Keratinocyte (primary cell): ENCODE results near the gene CASKIN2. TPM values are rescaled to one million over a fixed set of nuclear protein-coding genes. Genes with fewer than 3 reads are reported as not detected.

Experiments
- DNase-seq: peaks from one replicate; pipeline ENCODE4 v3.0.0-alpha.2; 2011; ENCODE audit warnings: low read depth, missing footprints, low spot score
- FAIRE-seq: peaks from 2 replicates; lab custom pipeline; 2011; peaks lifted over from hg19 to GRCh38; lab: Jason Lieb, UNC
- H2AFZ ChIP-seq: 2 replicates; pipeline ENCODE4 v1.6.0; 2012; ENCODE audit warnings: low read length, control low read depth, inconsistent platforms; ENCODE audit not compliant: control insufficient read depth
- H3K27ac ChIP-seq: 2 replicates; pipeline ENCODE4 v1.5.1; 2011; ENCODE audit warnings: low read length; ENCODE audit not compliant: control insufficient read depth, insufficient read depth
- H3K27me3 ChIP-seq: 3 replicates; pipeline ENCODE4 v1.6.0; 2011; ENCODE audit warnings: low read length; ENCODE audit not compliant: control insufficient read depth, insufficient read depth; ENCODE audit errors: extremely low read depth
- H3K36me3 ChIP-seq, 2 experiments: 2 replicates in 1 of 2; 3 replicates in 1 of 2; pipeline ENCODE4 v1.5.1; 2011; ENCODE audit warnings: low read length in 2 of 2, mild to moderate bottlenecking in 1 of 2; ENCODE audit not compliant: control insufficient read depth in 2 of 2, insufficient read depth in 2 of 2; ENCODE audit errors: extremely low read depth in 1 of 2
- H3K4me1 ChIP-seq: 3 replicates; pipeline ENCODE4 v1.5.1; 2011; ENCODE audit warnings: low read length; ENCODE audit not compliant: control insufficient read depth, insufficient read depth; ENCODE audit errors: extremely low read depth
- H3K4me2 ChIP-seq: 3 replicates; pipeline ENCODE4 v1.6.0; 2011; ENCODE audit warnings: low read depth, low read length; ENCODE audit not compliant: control insufficient read depth, insufficient read depth; ENCODE audit errors: extremely low read depth
- H3K4me3 ChIP-seq, 3 experiments: fragments of 200-600 bp in 1 of 3; sonication (generic) in 1 of 3; 2 replicates in 2 of 3; 3 replicates in 1 of 3; pipeline ENCODE4 v1.5.1; 2011 to 2016; ENCODE audit warnings: low read length in 3 of 3, mild to moderate bottlenecking in 3 of 3, control low read depth in 2 of 3, inconsistent platforms in 1 of 3, low read depth in 1 of 3, mixed read lengths in 1 of 3, mixed run types in 1 of 3, moderate library complexity in 1 of 3; ENCODE audit not compliant: control insufficient read depth in 2 of 3, insufficient read depth in 2 of 3; ENCODE audit errors: extremely low read depth in 1 of 3
- H3K79me2 ChIP-seq: 2 replicates; pipeline ENCODE4 v1.6.0; 2012; ENCODE audit warnings: low read length; ENCODE audit not compliant: control insufficient read depth, insufficient read depth
- H3K9ac ChIP-seq: 3 replicates; pipeline ENCODE4 v1.6.0; 2011; ENCODE audit warnings: low read length; ENCODE audit not compliant: control insufficient read depth, insufficient read depth; ENCODE audit errors: extremely low read depth
- H3K9me1 ChIP-seq: 3 replicates; pipeline ENCODE4 v1.6.0; 2011; ENCODE audit warnings: low read length; ENCODE audit not compliant: control insufficient read depth, insufficient read depth; ENCODE audit errors: extremely low read depth
- H3K9me3 ChIP-seq: 2 replicates; pipeline ENCODE4 v1.5.1; 2012; ENCODE audit warnings: low read depth, low read length; ENCODE audit not compliant: control insufficient read depth
- H4K20me1 ChIP-seq: 3 replicates; pipeline ENCODE4 v1.6.0; 2011; ENCODE audit warnings: low read length; ENCODE audit not compliant: control insufficient read depth, insufficient read depth; ENCODE audit errors: extremely low read depth
- CTCF ChIP-seq, 3 experiments: IDR thresholded peaks in 1 of 3; conservative IDR thresholded peaks in 1 of 3; optimal IDR thresholded peaks in 1 of 3; 2 replicates in 2 of 3; 3 replicates in 1 of 3; pipeline versions ENCODE3 to v1.5.1; 2011; ENCODE audit warnings: low read length in 3 of 3, mild to moderate bottlenecking in 3 of 3, moderate library complexity in 2 of 3, control low read depth in 1 of 3, inconsistent platforms in 1 of 3; ENCODE audit not compliant: insufficient read depth in 2 of 3; ENCODE audit errors: extremely low read depth in 1 of 3
- EZH2 ChIP-seq: IDR thresholded peaks from one replicate; pipeline ENCODE4 v1.6.1; 2012; ENCODE audit warnings: inconsistent platforms, mild to moderate bottlenecking, low read length, moderate library complexity
- dilution Hi-C: fragments of 300-500 bp; cut with MboI; formaldehyde crosslinking; loops from one replicate; pipeline ENCODE4 v1.7.0; 2020; ENCODE audit warnings: low sequenced_read_pairs; ENCODE audit not compliant: extremely low pct_ligation_motif_present
- polyA plus RNA-seq, 5 experiments: library from polyadenylated mRNA; depleted of rRNA in 3 of 5; stranded (reverse) in 3 of 5; stranded (forward) in 1 of 5; unstranded in 1 of 5; fragments of >200 nt; gene quantifications; 1 replicate in 1 of 5; 2 replicates in 3 of 5; 3 replicates in 1 of 5; pipeline versions ENCODE4 v1.2.1 to v1.2.3, GENCODE V29; 2011 to 2012; ENCODE audit warnings: missing spikeins in 2 of 5, low read depth in 1 of 5, low replicate concordance in 1 of 5

The CASKIN2 gene
- polyA plus RNA-seq, 1 donor (not counting 4 experiments of a cell fraction or from before 2014, with no cell fraction given), result 3.7 TPM

- dilution Hi-C loops, result no loop called here
- DNase-seq, result no peak
- H3K27me3 ChIP-seq, result no peaks in the 10 kb centered on the region
- H3K36me3 ChIP-seq, result peaks cover 12 to 13% of the 10 kb centered on the region in 2 experiments
- H3K9me3 ChIP-seq, result no peaks in the 10 kb centered on the region
- no peak overlapping the region for H2AFZ ChIP-seq
- H3K4me1 ChIP-seq, result peaks cover 18% of the 10 kb centered on the region
- no peaks in the 10 kb centered on the region for H3K9me1 ChIP-seq
- no peaks in the 10 kb centered on the region for H4K20me1 ChIP-seq
- no peak for FAIRE-seq
- TF ChIP-seq CTCF (optimal IDR thresholded peaks at IDR 0.05 in 1 of 3, IDR thresholded peaks at IDR 0.05 in 1 of 3, conservative IDR thresholded peaks at IDR 0.05 in 1 of 3; ENCODE audit: extremely low read depth in 1 of 3, insufficient read depth in 2 of 3, low read length in 3 of 3) (no peak), EZH2 (no peak)
- no peak overlapping the region for H3K4me2 ChIP-seq
- H3K4me3 ChIP-seq, result no peak overlapping the region
- no peak overlapping the region for H3K27ac ChIP-seq
- H3K9ac ChIP-seq, result no peak overlapping the region
- H3K79me2 ChIP-seq, result peaks cover 5% of the 10 kb centered on the region
Observed at GRCh38 chr17:75506134-75506533, 9.2 kb downstream of the CASKIN2 start.

GRCh38 chr17:75505640-75506039 is 9.7 kb downstream of the CASKIN2 start:
- no peak overlapping the region for H3K27ac ChIP-seq
- TF ChIP-seq EZH2 (no peak), CTCF (optimal IDR thresholded peaks at IDR 0.05 in 1 of 3, IDR thresholded peaks at IDR 0.05 in 1 of 3, conservative IDR thresholded peaks at IDR 0.05 in 1 of 3; ENCODE audit: extremely low read depth in 1 of 3, insufficient read depth in 2 of 3, low read length in 3 of 3) (no peak)
- no peak overlapping the region for H2AFZ ChIP-seq
- peaks cover 12 to 16% of the 10 kb centered on the region in 2 experiments for H3K36me3 ChIP-seq
- no peak overlapping the region for H3K4me2 ChIP-seq
- H3K4me3 ChIP-seq, result no peak overlapping the region
- H3K9ac ChIP-seq, result no peak overlapping the region
- dilution Hi-C loops, result no loop called here
- FAIRE-seq (no peak), DNase-seq (no peak)
- H4K20me1 ChIP-seq, result no peaks in the 10 kb centered on the region
- no peaks in the 10 kb centered on the region for H3K9me3 ChIP-seq
- peaks cover 18% of the 10 kb centered on the region for H3K4me1 ChIP-seq
- no peaks in the 10 kb centered on the region for H3K9me1 ChIP-seq
- H3K27me3 ChIP-seq, result no peaks in the 10 kb centered on the region
- H3K79me2 ChIP-seq, result peaks cover 5% of the 10 kb centered on the region
